GM21367 (cell line): ENCODE results near the gene RUNX1.

Experiments
- ATAC-seq: cut with Tn5 transposase; IDR thresholded peaks from one replicate; pipeline ENCODE4 v1.9.1; 2021; ENCODE audit not compliant: unreplicated experiment

The RUNX1 gene

DNA sequence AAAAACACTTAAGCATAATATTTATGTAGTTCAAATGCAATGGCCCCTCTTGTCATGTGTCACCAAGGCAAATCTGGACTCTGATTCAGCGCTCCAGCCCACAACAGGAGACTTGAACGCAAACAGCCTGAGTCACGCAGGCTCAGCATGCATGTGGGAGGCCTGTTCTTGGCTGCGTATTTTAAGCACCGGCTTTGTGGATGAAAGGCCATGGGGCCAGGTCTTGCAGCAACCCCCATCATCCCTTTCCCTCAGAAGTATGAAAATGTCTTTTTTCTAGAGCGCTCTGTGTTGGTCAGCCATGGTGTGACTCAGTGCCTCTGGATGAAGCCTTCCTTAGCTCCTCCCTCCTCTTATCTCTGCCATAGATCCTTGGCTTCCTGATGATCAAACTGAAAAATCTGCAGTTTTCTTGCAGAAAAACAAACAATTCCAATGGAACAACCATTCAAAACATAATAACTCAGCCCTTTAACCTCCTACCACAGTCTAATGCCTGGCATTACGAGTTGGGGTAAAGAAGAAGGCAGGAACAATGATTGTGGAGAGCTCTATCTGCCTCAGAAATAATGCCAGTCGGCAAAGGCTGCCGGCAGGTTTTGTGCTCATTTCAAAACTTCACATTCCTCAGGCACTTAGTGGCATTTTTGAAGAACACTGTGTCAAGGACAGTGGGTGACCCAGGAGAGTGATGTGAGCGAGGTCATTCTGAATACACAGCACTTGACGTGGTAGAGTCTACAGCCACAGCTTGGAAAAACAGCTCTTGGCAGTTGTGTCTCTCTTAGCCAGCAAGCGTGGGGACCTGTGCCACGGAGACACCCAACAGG is 212.8 kb downstream of the RUNX1 start:
- no peak for ATAC-seq

DNA sequence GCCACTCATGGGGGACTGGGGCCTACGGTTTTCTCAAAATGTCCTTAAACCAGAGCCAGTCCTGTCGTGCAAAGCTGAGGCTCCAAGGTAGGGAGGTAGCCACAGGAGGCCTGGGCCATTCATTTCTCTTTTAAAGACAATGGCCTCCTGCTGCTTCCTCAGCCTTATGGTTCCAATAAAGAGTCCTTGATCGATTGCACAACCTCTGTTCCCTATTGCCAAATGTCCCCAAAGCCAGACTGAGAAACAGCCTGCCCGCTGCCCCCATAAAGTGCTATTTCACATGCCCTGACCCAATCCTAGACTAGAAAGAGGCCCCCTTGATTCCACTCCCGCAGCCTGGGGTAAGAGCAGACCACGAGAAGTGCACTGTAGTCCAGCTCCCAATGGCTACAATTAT is 213.6 kb downstream of the RUNX1 start:
- ATAC-seq, result no peak

DNA sequence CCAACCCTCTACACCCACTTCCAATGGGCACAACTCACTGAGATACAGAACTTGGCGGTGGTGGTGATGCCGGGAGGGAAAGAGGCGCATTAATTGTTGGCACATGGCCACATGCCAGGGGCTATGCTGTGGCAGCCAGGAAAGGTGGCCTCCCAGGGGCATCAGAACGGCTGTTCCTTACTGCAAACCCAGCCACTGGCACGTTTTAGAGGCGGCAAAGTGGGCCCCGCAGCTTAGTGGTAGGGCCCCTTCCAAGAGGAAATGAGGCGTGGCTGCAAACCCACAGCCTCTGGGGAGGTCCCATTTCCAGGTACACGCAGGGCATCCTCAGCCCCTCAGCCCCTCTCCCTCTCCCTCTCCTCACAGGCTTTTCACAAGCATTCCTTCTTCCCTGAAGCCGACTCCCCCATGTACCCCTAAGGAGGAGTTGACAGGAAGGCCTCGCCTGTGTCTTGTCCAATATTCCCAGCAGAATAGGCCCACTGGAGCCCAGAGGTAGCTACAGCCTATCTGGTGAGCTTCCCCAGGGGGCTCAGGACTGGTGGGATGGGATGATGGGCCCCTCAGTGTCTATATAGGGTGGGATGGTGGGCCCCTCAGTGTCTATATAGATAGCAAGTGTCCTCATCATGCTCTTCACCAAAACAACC is 214.1 kb downstream of the RUNX1 start:
- ATAC-seq, result no peak

DNA sequence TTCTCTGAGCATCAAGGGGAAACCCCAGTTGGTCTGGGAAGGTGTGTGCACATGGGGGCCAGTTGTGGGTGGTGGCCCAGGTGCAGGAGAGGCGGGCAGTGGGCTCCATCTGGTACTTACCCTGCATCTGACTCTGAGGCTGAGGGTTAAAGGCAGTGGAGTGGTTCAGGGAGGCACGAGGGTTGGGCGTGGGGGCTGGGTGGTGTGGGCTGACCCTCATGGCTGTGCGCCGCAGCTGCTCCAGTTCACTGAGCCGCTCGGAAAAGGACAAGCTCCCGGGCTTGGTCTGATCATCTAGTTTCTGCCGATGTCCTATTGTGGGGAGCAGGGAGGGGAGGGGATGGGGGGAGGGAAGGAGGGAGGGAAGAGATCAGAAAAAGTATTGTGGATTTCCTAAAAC is 214.8 kb downstream of the RUNX1 start:
- ATAC-seq, result no peak

DNA sequence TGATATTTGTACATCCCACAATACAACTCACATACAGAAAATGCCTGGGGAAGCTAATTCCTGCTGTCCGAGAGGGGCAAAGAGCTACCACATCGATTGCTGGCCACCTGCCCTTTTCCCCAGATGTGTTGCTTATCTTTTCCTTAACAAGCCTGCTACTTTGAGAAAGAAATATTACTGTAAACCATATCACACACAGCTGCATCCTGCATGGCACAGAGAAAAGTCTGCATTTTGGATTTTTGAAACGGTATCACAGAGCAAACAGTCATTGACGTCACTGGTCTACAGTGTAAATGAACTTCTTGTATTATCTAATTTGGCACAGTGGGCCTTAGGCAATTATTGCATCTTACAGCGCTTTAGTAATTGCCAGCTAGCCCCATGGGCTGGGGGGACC is 215.6 kb downstream of the RUNX1 start:
- ATAC-seq, result no peak

DNA sequence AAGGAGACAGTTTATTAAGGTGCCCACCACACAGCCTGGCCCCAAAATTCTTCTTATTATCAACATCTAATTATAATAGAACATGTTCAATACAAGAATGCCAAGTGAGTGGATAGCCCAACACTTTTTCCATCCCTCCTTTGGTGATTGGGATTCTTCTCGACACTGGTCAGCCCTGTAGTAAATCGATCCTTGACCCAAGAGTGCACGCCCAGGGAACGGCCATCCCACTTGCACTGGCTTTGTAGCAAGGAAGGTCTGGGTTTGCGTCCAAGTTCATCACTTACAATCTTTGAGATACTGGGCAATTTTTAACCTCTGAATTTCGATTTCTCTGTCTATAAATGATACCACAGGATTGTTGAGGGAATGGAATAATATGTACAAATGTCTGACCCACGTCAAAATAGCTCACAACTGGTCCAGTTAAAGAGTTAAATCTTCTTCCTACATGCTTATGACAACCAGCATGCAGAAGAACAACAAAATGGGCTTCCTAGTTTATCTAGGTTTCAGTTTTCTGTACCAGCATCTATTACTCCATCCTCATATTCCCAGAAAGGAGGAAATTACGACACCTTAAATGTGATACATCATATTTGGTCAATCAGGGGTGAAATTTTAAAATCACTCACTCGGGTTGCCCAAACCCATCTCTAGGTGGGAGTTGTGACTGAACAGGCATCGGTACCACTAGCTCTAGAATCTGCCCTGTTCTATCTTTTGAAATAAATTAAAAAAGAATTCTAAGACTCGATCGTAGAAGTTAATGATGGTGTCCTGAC is 218.5 kb downstream of the RUNX1 start:
- no peak for ATAC-seq

DNA sequence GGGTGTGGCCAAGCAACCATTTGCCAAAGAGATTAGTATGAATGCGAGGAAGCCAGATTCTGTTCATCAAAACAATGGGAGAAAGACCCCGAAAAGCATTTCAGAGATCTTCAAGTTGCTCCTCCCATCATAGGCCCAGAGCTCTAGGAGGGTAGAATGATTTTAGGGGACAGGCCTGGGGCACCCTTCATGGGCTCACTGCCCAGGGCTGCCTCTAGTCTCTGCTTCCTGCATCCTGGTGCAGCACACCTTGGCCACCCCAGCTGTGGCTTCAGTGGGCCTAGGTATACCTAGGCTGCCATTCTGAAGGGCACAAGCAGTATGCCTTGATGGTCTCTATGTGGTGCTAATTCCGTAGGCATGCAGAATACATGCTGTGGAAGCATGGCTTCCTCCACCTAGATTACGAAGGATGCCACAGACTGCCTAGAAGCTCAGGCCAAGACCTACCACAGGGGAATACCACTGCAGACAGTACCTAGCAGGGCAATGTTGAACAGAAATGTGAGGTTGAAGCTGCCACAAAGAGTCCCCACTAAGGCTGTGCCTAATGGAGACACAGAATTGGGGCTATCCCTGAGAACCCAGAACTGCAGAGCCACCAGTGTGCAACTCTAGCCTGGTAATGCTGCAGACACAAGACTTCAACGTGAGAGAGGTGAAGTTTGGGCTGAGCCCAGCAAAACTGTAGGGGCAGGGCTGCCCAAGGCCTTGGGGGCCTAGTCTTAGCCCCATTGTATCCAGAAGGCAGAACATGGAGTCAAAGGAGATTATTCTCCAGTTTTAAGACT is 221.5 kb downstream of the RUNX1 start:
- no peak for ATAC-seq

DNA sequence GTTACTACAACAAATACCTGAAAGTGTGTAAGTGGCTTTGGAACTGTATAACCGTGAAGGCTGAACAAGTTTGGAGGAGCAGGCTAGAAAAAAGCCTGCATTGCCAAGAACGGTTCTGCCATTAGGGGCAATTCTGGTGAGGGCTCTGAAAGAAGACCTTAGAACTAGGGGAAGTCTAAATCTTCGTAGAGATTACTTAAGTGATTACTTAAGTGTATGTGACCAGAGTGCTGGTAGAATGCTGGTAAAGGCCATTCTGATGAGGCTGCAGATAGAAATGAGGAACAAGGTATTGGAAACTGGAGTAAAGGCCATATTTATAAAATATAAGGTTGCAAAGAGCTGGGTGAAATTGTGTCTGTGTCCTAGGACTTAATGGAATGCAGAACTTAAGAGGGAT is 222.3 kb downstream of the RUNX1 start:
- no peak for ATAC-seq

DNA sequence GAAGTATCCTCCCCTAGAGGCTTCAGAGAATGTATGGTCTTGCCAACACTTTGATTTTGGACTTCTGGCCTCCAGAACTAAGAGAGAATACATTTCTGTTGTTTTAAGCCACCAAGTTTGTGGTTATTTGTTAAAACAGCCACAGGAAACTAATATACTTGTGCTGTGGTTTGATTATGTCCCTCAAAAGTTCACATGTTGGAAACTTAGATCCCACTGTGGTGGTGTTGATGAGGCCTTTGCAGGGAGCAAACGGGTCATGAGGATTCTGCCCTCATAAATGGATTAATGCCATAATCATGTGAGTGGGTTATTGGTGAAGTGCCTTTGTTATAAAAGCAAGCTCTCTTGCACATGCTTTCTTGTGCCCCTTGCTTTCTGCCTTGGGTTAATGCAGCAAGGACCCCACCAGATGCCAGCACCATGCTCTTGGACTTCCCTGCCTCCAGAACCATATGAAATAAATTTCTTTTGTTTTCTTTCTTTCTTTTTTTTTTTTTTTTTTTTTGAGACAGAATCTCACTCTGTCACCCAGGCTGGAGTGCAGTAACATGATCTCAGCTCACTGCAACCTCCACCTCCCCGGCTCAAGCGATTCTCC is 223.1 kb downstream of the RUNX1 start:
- ATAC-seq, result no peak

DNA sequence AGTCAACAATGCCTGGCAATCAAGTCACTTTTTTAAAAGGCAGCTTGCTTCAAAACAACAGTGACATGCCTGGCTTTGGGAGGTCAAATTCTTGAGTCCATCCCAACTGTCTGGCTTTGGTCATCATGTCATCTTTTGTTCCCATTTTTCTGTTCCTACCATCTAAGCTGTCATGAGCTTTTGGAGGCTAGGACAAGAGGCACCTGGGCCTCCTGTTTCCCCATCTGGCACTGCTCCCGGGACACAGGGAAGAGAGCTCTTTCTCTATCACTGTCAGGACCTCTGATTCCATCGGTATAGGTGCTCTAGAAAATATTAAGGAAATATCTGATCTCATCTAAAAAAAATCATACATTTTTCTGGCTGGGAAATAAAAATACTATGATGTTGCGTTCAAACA is 224.0 kb downstream of the RUNX1 start:
- no peak for ATAC-seq

DNA sequence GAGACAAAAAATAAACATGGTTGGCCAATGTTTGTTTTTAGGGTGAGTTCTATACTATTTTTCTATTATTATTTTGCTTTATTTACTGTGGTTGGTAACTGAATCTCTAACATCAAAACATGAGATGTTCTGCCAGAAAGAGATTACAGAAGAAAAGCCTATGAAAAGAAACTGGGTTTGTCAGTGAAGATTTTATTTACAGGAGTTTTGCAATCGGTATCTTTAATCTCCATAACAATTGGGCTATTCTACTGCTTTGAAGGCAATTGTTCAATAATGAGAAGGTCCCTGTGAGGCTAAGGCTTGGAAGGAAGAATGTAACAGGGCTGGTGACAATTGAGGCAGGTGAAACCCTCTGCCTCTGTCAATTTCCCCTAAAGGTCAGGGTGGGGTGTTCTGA is 224.8 kb downstream of the RUNX1 start:
- no peak for ATAC-seq

DNA sequence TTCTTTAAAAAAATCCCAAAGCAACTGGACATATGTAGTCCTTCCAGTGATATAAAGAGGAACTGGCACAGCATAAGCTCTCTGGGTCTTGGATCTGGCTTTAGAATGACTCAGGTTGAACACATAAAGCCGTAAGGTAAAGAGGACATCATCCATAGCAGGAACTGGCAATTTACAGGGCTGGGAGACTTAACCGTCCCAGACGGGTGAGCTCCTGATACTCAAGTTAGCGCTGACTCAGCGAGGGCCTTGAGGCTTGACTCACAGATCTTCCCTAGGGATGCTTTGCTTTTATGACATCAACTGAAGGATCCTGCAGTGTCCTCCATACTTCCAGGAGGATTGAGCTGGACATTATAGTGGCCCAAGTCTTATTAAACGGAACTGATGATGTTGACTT is 226.2 kb downstream of the RUNX1 start:
- ATAC-seq, result no peak

DNA sequence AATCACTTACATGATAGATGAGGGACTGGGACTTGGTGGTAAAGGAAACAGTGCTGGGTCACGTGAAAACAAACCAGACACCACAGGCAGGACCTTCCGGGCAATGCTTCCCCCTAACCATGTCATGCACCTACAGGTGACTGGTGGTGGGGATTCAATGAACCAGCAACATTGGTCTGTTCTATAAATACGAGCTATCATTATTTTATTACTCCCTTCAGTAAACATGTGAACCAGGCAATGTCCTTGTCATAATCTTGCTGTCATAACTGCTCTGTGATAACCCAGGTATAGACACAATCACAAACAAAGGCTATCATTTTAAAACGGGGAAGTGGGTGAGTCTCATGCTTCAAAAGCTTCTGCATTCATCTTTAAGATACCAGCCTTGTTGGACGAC is 226.9 kb downstream of the RUNX1 start:
- no peak for ATAC-seq

DNA sequence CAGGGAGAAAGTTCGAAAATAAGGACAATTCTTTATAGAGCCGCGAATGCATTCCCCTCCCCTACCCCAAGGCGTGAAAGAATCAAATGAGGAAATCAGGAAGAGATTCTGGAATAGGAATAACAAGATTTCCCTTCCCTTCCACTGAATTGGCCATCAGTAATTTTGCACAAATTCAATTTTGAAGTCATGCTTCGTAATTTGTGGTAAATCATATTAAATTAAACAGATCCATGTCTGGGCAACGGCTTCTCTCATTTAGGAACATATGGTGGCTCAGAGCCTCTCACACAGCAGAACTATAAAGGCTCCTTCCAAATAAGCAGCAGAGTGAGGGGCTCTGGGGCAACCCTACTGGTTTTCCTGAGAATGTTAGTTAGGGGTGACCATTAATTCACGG is 227.4 kb downstream of the RUNX1 start:
- no peak for ATAC-seq

DNA sequence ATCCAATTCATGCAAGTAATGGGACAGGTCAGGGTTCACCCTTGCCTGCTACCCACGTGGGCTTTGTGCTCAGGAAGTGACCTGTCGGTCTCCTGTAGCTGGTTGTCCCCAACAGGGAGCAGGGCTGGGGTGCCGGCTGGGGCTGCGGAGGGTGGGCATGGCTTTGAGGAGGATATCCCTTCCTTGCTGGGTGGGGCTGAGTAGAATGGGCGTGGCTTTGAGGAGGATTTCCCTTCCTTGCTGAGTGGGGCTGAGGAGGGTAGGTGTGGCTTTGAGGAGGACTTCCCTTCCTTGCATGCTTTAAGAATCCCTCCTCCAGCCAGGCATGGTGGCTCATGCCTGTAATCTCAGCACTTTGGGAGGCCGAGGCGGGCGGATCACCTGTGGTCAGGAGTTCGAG is 229.1 kb downstream of the RUNX1 start:
- no peak for ATAC-seq

DNA sequence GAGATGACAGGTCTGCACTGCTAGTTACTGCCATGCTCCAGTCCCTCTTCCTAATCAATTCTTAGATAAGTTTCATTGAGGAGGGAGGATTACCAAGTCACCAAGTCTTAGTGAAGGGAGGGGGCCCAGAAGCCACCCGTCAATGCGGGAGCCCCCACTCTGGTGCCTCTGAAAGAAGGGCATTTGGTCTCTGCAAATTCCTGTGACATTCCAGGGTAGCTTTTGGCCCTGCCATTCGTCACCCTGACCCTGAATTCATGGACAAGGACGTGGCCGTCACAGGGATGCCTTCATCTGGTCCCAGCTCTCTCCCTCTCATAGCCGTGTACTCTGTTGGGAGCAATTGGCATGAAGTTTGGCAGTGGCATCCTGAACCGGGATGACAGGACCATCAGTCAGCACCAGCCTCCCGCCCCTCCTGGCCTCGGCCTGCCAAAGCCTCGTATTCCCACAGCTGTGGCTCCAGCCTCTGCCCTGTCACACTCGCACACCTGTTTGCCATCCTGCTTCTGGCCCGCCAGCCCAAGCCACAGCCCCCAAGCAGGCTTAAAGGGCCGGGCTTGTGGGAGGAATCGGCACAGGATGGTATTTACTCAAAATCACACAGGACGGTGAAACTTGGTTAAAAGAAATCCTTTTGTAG is 229.6 kb downstream of the RUNX1 start:
- no peak for ATAC-seq

DNA sequence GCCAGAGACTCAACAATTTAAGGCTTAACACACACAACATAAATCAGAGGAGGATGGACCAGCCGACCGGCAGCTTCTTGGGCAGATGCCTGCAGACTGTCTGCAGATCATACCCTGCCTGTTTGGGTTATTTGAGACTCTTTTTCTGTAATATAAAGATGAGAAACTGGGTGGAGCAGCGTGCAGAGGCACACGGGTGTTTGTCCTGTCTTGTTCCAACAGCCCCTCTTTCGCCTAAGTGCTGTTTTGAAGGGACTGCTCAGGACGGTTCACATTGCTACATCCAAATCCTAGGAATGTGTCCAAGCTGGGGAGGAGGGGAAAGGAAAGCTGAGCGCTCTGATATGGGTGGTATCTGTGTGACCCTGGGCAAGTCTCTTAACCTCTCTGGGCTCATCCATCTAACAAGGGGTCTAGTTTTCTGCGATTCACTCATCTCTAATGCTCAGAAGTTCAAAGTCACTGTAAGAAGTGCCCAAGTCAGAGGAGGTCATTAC is 230.4 kb downstream of the RUNX1 start:
- no peak for ATAC-seq

DNA sequence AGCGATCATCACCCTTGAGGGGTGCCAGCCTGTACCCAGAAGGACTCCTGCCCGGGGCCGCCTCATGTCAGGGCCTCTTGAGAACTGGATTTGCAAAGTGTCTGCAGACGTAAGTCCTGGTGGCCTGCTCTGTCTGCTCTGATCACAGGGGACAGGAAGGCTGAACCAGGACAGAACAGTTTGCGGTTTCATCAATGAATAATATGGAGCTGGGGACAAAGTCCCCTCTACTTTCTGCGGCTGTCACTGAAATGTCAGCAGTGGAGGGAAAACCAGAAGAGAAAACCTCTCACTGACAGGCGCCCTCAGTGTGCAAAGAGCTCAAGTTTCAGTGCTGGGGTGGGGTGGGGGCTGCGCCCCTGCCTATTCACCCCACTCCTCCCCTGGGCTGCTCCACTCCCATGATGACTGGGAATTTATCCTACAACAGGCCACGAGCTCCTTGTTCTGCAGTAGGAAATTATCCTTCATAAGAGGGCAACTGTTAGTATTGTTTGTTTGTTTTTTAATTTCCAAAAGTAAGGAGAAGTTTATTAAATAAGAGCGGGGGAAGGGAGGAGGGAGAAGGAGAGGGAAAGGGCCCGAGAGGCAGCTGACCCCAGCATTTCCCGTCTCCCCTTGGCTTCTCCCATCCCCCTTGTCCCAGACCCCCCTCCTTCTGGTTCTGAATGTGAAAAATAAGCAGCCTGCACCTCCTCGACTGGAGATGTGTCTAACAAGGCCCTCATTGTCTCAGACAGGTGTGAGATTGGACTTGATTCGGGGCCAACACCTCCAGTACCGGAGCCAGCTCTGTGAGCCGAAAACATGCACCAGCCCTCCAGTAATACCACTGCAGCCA is 231.1 kb downstream of the RUNX1 start:
- no peak for ATAC-seq
